ENCODE measurements around the gene IL31.
A peak's percentile ranks its signal among the peaks of the same experiment; 100 is the strongest.
"Not testable (repeated sequence)": the region's sequence is repeated elsewhere in the genome, so short reads cannot be mapped to it uniquely, and the experiment has no call there.

The IL31 gene

GRCh38 chr12:122183588-122183940, 9.5 kb upstream of the IL31 start:
- DNase-seq, result no peak
- no peaks in the 10 kb centered on the region for H3K9me3 Mint-ChIP-seq
- peak overlapping the region; percentile 79 for H3K4me3 Mint-ChIP-seq
- no peak overlapping the region for H3K27ac Mint-ChIP-seq
- CTCF ChIA-PET, result no interaction called here
- peaks cover 14% of the 10 kb centered on the region for H3K4me1 Mint-ChIP-seq
- H3K36me3 Mint-ChIP-seq, result no peaks in the 10 kb centered on the region
- peaks cover 40% of the 10 kb centered on the region for H3K27me3 Mint-ChIP-seq

DNA sequence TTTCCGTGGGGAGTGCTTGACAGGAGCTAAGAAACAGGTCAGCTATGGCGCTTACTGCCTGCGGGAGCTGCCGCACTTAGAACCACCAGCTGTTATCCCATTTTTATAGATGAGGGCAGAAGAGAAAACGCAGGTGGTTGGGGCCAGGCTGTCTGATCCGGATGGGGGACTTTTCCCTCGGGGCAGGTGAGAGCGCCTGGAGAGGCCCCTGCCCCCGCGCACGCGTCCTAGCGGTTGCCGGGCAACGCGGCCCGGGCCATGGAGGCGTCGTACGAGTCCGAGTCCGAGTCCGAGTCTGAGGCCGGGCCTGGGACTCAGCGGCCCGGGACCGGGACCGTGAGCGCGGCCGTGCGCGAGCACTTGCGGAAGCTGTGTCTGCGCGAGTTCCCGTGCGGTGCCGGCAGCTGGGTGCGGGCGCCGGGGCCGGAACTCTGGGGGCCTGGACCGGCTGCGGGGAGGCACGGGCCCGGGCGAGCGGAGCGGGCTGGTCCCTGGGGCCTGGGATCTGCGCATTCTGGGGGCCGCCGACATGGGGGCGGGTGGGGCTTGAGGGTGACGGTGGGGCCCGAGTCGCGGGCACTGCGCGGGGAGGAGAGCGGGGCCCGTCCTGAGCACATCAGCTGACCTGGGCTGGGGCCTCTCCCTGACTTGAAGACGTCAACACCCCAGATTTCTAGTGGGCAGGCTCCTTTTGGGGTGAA, 9.0 kb upstream of the IL31 start, which contains the start of gene LRRC43:
LRRC43 (plus strand) TSS at position 237 of the 701 bp plus-strand sequence; CDS start at position 259, 22 bp downstream.
- CTCF ChIA-PET, result interaction anchor here (0.8 to 1.0 kb wide), 3 partner anchors 8 to 120 kb away, joined by 3 to 6 read pairs (median 3); no protein-coding TSS in a partner anchor
- no peaks in the 10 kb centered on the region for H3K36me3 Mint-ChIP-seq
- peak; percentile 61 for DNase-seq
- no peaks in the 10 kb centered on the region for H3K9me3 Mint-ChIP-seq
- peaks cover 14% of the 10 kb centered on the region for H3K4me1 Mint-ChIP-seq
- H3K4me3 Mint-ChIP-seq, result peak within 1 kb of the TSS; percentile 79
- H3K27ac Mint-ChIP-seq, result no peak within 1 kb of the TSS
- peaks cover 40% of the 10 kb centered on the region for H3K27me3 Mint-ChIP-seq

DNA sequence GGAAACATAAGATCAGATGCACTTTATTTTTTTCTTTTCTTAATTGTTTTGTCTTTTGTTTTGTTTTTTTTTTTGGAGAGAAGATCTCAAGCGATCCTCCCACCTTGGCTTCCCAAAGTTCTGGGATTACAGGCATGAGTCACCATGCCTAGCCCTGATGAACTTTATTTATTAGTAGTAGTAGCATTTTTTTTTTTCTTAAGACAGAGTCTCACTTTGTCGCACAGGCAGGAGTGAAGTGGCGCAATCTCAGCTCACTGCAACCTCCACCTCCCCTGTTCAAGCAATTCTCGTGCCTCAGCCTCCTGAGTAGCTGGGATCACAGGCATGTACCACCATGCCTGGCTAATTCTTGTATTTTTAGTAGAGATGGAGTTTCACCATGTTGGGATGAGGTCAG, 2.5 kb upstream of the IL31 start:
- H3K4me1 Mint-ChIP-seq, H3K9me3 Mint-ChIP-seq, H3K36me3 Mint-ChIP-seq, CTCF ChIA-PET, H3K4me3 Mint-ChIP-seq, DNase-seq, H3K27ac Mint-ChIP-seq: not testable (repeated sequence)
- H3K27me3 Mint-ChIP-seq, result peaks cover 33% of the 10 kb centered on the region

GRCh38 chr12:122172262-122172939, 1.6 kb downstream of the IL31 start:
- DNase-seq, result no peak
- H3K27ac Mint-ChIP-seq, result no peak overlapping the region
- CTCF ChIA-PET, result no interaction called here
- H3K9me3 Mint-ChIP-seq, result no peaks in the 10 kb centered on the region
- H3K36me3 Mint-ChIP-seq, result no peaks in the 10 kb centered on the region
- no peak overlapping the region for H3K4me3 Mint-ChIP-seq
- no peaks in the 10 kb centered on the region for H3K4me1 Mint-ChIP-seq
- peaks cover 34% of the 10 kb centered on the region for H3K27me3 Mint-ChIP-seq

DNA sequence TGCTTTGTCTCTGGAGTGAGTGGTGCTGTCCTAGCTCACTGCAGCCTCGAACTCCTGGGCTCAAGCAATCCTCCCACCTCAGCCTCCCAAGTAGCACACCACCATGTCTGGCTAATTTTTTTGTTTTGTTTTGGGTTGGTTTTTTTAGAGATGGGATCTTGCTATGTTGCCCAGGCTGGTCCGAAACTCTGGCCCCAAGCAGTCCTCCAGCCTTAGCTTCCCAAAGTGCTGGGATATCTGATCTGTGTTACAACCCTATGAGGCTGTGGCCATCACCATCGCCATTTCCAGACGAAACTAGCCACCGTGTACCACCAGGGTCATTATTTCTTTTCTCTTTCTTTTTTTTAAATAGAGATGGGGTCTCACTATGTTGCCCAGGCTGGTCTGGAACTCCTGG, 2.6 kb downstream of the IL31 start:
- no peak for DNase-seq
- no peaks in the 10 kb centered on the region for H3K4me1 Mint-ChIP-seq
- H3K27ac Mint-ChIP-seq, result no peak overlapping the region
- H3K4me3 Mint-ChIP-seq, result no peak overlapping the region
- CTCF ChIA-PET, result interaction anchor here (0.6 kb wide), 1 partner anchor 123 kb away, joined by 3 read pairs; no protein-coding TSS in a partner anchor
- H3K36me3 Mint-ChIP-seq, result no peaks in the 10 kb centered on the region
- H3K27me3 Mint-ChIP-seq, result peaks cover 42% of the 10 kb centered on the region
- no peaks in the 10 kb centered on the region for H3K9me3 Mint-ChIP-seq

DNA sequence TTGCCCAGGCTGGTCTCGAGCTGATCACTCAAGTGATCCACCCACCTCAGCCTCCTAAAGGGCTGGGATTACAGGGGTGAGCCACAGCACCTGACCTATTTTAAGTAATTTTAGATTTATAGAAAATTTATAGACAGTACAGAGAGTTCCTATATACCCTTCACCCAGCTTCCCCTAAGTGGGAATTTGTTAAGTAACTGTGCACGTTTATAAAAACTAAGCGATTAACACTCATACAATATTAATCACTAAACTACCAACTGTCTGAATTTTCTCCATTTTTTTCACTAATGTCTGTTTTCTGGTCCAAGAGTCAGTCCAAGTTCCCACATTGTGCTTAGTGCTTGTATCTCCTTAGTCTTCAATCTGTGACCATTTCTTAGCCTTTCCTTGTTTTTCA, 5.5 kb downstream of the IL31 start:
- no peak for DNase-seq
- CTCF ChIA-PET, result no interaction called here
- Mint-ChIP-seq H3K27me3 (peaks cover 29% of the 10 kb centered on the region), H3K4me1 (no peaks in the 10 kb centered on the region), H3K27ac (no peak overlapping the region), H3K36me3 (no peaks in the 10 kb centered on the region), H3K9me3 (no peaks in the 10 kb centered on the region), H3K4me3 (no peak overlapping the region)

GRCh38 chr12:122167356-122167925, 6.6 kb downstream of the IL31 start:
- Mint-ChIP-seq H3K27me3 (peaks cover 26% of the 10 kb centered on the region), H3K4me1 (peaks cover 2% of the 10 kb centered on the region), H3K4me3 (no peak overlapping the region), H3K27ac (no peak overlapping the region), H3K9me3 (no peaks in the 10 kb centered on the region), H3K36me3 (no peaks in the 10 kb centered on the region)
- no peak for DNase-seq
- CTCF ChIA-PET, result interaction anchor here (1.2 to 1.9 kb wide), 2 partner anchors 24 to 44 kb away, joined by 3 to 6 read pairs; no protein-coding TSS in a partner anchor

GRCh38 chr12:122166422-122167349, 7.3 kb downstream of the IL31 start:
- Mint-ChIP-seq H3K4me3 (no peak overlapping the region), H3K9me3 (no peaks in the 10 kb centered on the region)

DNA sequence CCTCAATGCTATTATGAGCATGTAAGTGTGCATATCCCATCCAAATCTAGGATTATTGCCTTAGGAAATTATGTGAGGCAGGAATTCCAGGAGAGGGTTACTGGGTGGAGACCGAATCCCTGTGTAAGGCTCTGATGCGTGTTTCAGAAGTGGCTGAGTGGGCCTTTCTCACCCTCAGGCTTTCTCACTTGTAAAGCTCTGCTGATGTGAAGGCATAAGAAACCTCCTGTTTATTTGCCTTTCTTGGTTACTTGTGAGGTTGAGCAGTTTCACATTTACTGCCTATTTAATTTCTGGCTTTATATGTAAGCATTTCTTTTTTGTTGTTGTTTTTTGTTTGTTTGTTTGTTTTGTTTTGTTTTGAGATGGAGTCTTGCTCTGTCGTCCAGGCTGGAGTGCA, 11.0 kb downstream of the IL31 start:
- H3K27me3 Mint-ChIP-seq, result peaks cover 21% of the 10 kb centered on the region
- CTCF ChIA-PET, result interaction anchor here (0.6 to 0.9 kb wide), 2 partner anchors 12 to 28 kb away, joined by 3 to 4 read pairs; no protein-coding TSS in a partner anchor
- no peak overlapping the region for H3K4me3 Mint-ChIP-seq
- no peaks in the 10 kb centered on the region for H3K9me3 Mint-ChIP-seq
- H3K4me1 Mint-ChIP-seq, result peaks cover 11% of the 10 kb centered on the region
- no peaks in the 10 kb centered on the region for H3K36me3 Mint-ChIP-seq
- no peak overlapping the region for H3K27ac Mint-ChIP-seq
- DNase-seq, result no peak

More at GRCh38 chr12:122166422-122167349, 7.3 kb downstream of the IL31 start:
- peaks cover 8% of the 10 kb centered on the region for H3K4me1 Mint-ChIP-seq
- no peak overlapping the region for H3K27ac Mint-ChIP-seq
- H3K27me3 Mint-ChIP-seq, result peaks cover 25% of the 10 kb centered on the region
- DNase-seq, result no peak
- CTCF ChIA-PET, result interaction anchor here (0.7 to 1.9 kb wide), 3 partner anchors 24 to 43 kb away, joined by 3 to 6 read pairs (median 3); no protein-coding TSS in a partner anchor
- no peaks in the 10 kb centered on the region for H3K36me3 Mint-ChIP-seq

DNA sequence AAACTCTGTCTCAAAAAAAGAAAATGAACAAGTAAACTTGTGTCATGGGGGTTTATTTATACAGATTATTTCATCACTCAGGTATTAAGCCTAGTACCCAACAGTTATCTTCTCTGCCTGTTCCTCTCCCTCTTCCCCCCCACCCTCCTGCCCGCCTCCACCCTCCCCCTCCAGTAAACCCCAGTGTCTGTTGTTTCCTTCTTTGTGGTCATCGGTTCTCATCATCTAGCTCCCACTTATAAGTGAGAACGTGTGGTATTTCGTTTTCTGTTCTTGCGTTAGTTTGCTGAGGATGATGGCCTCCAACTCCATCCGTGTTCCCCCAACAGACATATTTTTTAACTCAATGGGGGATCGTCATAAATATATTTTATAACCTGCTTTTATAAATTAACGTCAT, 12.3 kb downstream of the IL31 start:
- Mint-ChIP-seq H3K36me3 (no peaks in the 10 kb centered on the region), H3K9me3 (no peaks in the 10 kb centered on the region), H3K27ac (no peak overlapping the region), H3K4me3 (no peak overlapping the region), H3K4me1 (peaks cover 11% of the 10 kb centered on the region), H3K27me3 (peaks cover 15% of the 10 kb centered on the region)
- CTCF ChIA-PET, result interaction anchor here (0.7 kb wide), 1 partner anchor 13 kb away, joined by 3 read pairs; no protein-coding TSS in a partner anchor
- no peak for DNase-seq

DNA sequence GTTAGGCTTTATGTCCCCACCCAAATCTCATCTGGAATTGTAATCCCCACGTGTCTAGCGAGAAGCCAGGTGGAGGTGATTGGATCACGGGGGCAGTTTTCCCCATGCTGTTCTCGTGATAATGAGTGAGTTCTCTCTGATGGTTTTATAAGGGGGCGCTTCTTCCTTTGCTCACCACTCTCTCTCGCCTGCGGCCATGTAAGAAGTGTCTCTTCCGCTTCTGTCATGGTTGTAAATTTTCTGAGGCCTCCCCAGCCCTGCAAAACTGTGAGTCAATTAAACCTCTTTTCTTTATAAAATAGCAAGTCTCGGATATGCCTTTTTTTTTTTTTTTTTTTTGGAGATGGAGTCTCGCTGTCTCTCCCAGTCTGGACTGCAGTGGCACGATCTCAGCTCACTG, 13.3 kb downstream of the IL31 start:
- Mint-ChIP-seq H3K9me3 (no peaks in the 10 kb centered on the region), H3K27me3 (peaks cover 13% of the 10 kb centered on the region), H3K36me3 (no peaks in the 10 kb centered on the region), H3K4me1 (peaks cover 11% of the 10 kb centered on the region), H3K27ac (no peak overlapping the region), H3K4me3 (no peak overlapping the region)
- CTCF ChIA-PET, result interaction anchor here (0.7 kb wide), 1 partner anchor 12 kb away, joined by 3 read pairs; no protein-coding TSS in a partner anchor
- DNase-seq, result no peak

- no peak overlapping the region for H3K4me3 Mint-ChIP-seq
- CTCF ChIA-PET, result interaction anchor here (1.1 kb wide), 1 partner anchor 33 kb away, joined by 3 read pairs; no protein-coding TSS in a partner anchor
- peaks cover 10% of the 10 kb centered on the region for H3K27me3 Mint-ChIP-seq
- no peaks in the 10 kb centered on the region for H3K9me3 Mint-ChIP-seq
- DNase-seq, result no peak
- H3K27ac Mint-ChIP-seq, result no peak overlapping the region
- H3K4me1 Mint-ChIP-seq, result peaks cover 11% of the 10 kb centered on the region
- no peaks in the 10 kb centered on the region for H3K36me3 Mint-ChIP-seq
These were observed 14.1 kb downstream of the IL31 start for GRCh38 chr12:122159882-122160281.

- Mint-ChIP-seq H3K9me3 (no peaks in the 10 kb centered on the region), H3K27me3 (peaks cover 9% of the 10 kb centered on the region), H3K27ac (no peak overlapping the region), H3K4me3 (no peak overlapping the region), H3K36me3 (no peaks in the 10 kb centered on the region), H3K4me1 (peaks cover 11% of the 10 kb centered on the region)
- DNase-seq, result no peak
- CTCF ChIA-PET, result interaction anchor here (1.1 to 1.7 kb wide), 2 partner anchors 34 to 104 kb away, joined by 3 to 4 read pairs; no protein-coding TSS in a partner anchor
These were observed 15.2 kb downstream of the IL31 start for GRCh38 chr12:122158700-122159285.
